Right lobe of liver (tissue), 4 donors: ENCODE measurements around the gene TCP11L1.

Source experiments
- POLR2A ChIP-seq: fragments of 450-650 bp; IDR thresholded peaks from one replicate; pipeline ENCODE4 v1.6.1; 2017; ENCODE audit warnings: antibody characterized with exemption, mild to moderate bottlenecking
- TF ChIP-seq, protein P1 (sequence below), 4 donors: fragments of 200-600 bp in 3 of 4; fragments of 450-650 bp in 1 of 4; IDR thresholded peaks; one replicate each; pipeline versions ENCODE4 v1.5.1 to v1.8.0; 2016 to 2022; ENCODE audit warnings: antibody characterized with exemption in 4 of 4, mild to moderate bottlenecking in 2 of 4
- donor health status: DM: no; HTN: no; CAD: no.
- donor health status: DM: no; HTN: no; CAD: no.
- donor health status: DM: no; HTN: yes; CAD: no.

DNA sequence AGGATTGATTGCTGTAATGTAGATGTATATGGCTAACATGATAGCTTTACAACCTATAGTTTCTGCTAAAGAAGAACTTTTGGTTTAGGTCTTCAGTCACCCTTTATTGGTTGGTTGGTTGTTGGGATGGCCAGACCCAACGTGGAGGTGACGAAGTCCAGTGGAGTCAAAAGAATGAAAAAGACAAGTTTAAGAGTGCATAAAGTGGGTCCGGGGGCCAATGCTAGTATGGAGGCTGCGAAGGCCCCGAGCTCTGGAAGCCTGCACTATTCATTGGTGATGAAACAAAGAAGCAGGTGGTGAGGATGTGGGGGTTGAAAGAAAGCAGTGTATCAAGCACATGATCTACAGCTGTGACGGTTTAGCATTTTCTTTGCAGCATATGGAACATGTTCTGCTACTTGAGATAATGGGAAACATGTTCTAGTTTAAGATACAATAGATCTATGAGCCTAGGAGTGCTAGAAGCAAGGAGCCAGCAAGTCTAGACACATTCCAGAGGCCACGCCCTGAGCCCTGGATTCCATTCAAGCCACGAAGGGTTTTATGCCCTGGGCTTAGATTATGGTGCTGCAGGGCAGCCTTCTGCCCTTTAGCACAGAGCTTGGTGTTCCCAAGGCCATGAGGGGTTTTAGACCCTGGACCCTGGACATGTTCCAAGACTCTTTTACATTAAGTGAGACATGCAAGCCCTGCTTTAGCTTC is 6.3 kb downstream of the TCP11L1 start:
- TF ChIP-seq, protein P1, sequence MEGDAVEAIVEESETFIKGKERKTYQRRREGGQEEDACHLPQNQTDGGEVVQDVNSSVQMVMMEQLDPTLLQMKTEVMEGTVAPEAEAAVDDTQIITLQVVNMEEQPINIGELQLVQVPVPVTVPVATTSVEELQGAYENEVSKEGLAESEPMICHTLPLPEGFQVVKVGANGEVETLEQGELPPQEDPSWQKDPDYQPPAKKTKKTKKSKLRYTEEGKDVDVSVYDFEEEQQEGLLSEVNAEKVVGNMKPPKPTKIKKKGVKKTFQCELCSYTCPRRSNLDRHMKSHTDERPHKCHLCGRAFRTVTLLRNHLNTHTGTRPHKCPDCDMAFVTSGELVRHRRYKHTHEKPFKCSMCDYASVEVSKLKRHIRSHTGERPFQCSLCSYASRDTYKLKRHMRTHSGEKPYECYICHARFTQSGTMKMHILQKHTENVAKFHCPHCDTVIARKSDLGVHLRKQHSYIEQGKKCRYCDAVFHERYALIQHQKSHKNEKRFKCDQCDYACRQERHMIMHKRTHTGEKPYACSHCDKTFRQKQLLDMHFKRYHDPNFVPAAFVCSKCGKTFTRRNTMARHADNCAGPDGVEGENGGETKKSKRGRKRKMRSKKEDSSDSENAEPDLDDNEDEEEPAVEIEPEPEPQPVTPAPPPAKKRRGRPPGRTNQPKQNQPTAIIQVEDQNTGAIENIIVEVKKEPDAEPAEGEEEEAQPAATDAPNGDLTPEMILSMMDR (IDR thresholded peaks at IDR 0.05), result no peak
- no peak for TF ChIP-seq POLR2A
